HL-60/S4 (cell line): ENCODE data around the gene HEMGN.
"Not testable (repeated sequence)": the region's sequence is repeated elsewhere in the genome, so short reads cannot be mapped to it uniquely, and the experiment has no call there.

Experiments used
- in situ Hi-C: fragments of 300-500 bp; cut with MboI; formaldehyde crosslinking; loops from 2 replicates; pipeline ENCODE4 v1.14.3; 2022; ENCODE audit warnings: low sequenced_read_pairs

The HEMGN gene, protein sequence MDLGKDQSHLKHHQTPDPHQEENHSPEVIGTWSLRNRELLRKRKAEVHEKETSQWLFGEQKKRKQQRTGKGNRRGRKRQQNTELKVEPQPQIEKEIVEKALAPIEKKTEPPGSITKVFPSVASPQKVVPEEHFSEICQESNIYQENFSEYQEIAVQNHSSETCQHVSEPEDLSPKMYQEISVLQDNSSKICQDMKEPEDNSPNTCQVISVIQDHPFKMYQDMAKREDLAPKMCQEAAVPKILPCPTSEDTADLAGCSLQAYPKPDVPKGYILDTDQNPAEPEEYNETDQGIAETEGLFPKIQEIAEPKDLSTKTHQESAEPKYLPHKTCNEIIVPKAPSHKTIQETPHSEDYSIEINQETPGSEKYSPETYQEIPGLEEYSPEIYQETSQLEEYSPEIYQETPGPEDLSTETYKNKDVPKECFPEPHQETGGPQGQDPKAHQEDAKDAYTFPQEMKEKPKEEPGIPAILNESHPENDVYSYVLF

DNA sequence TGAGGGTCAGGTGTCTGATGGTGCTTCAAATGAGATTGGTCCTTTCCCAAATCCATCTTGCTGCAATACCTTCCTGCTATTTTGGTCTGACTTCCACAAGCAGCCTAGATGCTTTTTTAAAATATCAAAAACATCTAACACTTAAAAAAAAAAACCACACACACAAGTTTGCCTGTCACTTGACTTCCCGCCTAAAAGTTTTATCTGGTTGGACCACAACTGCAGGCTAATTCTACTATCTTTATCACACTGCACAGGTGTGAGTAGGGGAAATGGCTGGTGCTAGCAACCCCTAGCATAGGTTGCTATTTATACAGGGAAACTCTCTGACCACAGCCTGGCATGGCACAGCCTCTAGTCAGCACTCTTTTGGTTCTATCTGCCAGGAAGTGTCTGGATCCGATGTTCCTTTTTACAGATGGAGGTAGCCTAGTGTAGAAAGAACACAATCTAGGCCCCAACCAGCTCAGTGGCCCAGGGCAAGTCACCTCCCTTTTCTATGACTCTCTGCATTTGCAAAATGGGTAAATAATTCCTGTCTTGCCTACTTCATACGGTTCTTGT, at the start of gene HEMGN:
Gene HEMGN (minus strand): TSS at position 92 of the 564 bp plus-strand sequence. CDS start 36 bp downstream, at position 56.
- in situ Hi-C loops: no loop called here

DNA sequence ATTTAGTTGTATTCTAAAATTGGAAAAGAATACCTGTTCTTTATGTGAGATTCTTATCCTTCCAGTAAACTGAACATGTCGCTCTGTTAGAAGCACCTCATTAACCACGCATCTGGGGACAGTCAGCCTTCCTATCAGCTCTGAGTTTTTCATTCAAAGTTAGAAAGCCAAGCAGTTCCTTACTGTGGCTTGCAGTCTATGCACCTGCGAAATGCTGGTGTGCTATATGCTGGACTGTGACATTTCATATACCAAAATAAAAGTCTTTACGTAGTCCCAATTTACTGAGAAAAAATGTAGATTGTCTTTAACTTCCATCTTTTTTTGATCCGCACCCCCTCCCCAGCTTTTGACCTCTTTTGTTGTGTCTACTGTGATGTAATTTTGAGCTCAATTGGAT, 49.5 kb upstream of the HEMGN start:
- in situ Hi-C loops: no loop called here

DNA sequence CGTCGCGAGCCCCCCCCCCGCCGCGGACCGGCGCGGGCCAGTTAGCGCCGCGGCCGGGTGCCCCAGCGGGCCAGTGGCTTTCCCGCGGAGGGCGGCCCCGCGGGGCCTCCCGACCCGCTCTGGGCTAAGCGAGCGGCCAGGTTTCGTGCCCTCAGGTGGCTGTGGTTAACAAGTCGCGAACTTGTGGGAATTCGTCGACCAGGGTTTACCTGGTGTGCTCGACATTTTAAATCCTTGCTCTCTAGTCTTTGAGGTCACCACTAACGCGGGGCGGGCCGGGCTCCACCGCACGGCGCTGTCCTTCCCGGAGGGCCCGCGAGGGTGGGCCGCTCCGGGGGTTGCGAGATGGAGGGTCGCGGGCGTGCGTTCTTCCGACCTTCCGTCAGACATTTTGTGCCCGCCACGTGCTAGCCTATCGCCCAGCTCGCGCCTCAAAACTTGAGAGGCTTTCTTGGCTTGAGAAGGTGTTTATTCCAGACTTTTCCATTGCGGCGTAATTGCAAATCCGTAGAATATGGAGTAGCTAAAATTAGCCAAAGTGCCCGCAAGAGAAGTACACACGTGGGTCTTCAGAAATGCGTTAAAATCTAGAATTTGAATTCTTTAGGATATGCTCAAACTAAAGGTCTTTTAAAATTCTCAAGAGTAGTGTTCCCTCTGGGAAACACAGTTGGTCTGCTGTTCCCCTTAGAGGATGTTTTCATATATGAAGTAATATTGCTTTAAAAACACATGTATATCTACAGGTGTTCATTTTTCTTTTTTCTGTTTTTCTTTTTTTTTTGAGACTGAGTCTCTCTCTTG, 47.3 kb upstream of the HEMGN start:
- in situ Hi-C loops: no loop called here

DNA sequence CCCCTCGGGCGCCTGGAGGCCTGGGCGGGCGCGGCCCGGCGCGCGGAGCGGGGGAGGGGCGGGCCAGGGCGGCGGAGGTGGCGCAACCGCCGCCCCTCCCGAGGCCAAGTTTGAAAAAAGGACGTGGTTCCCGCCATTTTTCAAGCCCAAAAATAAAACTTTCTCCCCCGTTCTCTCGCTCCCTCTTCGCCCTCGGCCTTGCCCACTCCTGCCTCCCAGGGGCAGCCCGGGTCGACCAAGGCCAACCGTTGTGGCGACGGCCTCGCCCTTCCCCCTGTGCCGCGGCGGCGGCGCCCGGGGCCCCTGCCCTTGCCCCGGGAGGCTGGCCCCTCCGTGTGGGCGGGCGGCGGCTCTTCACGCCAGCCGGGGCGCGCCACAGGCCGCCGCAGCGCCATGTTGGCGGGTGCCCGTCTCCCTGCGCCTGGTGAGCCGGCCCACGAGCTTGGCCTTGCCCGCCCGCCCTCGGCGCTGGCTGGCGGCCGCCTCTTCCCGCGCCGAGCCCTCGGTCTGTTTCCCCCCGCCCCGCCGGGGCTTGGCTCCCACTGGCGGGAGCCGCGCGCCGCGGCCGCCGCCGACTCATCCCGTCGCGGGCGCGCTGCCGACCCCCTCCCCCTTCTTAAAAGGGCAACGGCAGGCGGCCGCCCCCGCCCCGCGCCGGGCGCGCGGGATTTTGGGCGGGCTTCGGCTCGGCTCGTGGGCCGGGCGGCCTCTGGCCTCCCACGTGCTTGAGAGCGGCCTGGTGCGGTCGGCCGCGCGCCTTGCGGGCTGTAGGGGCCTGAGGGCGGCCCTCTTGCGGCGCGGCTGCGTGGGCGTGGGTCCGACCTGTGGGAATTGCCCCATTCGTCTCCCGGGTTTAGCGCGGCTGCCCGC, 46.5 kb upstream of the HEMGN start:
- in situ Hi-C loops: no loop called here

DNA sequence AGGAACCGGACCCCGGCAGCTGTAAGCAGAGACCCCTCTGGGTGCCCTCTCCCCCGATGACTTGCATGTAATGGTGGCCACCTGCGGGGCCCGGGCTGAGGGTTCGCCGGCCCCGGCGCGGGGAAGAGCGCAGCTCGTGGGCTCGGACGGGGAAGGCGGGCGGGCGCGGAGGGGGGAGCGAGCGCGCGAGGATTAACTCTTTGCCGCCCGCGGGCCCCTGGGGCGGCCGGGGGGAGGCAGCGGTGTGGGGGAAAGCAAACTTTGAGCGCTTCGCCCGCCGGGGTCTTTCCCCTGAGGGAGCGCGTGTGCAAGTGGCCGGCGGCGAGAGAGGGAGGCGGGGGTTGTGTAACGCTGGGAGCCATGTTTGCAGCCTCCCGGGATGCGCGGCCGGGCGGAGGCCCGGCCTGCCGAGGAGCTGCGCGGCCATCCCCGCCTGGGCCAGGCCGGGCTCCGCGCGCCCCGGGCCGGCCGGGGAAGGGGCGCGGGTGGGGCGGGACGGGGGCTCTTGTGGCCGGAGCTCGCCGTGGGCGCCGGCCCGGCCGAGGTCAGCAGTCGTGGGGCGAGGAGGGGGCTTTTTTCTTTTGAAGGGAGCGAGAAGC, 45.7 kb upstream of the HEMGN start:
- in situ Hi-C loops: no loop called here

DNA sequence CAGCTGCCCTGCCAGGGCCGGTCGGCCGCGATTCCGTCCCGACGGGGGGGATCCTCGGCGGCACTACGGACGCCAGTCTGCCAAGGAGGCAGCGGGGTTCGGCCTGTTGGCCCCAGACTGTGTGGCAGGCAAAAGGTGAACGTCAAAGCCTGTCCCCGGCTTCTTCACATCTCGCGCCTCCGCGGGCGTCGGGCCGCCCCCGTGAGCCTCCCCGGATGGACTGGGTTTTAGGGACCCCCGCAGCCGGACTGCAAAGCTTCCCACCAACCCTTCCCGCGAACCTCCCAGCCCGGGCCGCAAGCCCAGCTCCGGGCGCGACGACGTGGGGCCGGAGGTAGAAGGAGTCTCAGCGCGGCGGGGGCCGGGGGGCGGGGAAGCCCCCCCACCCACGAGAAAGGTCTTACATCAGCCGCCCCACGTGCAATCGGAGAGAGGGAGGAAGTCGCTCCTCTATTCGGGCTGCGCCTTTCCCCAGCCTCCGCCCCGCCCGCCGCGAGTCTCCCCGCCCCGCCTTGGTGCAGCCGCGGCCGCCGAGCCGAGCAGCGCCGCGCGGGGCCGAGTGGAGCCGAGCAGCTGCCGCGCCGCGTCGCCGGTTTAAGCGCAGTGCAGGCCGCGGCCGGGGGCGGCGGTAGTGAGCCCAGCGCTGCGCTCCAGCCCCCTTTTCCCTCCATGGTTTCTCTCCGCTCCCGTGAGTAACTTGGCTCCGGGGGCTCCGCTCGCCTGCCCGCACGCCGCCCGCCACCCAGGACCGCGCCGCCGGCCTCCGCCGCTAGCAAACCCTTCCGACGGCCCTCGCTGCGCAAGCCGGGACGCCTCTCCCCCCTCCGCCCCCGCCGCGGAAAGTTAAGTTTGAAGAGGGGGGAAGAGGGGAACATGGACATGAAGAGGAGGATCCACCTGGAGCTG, 45.0 kb upstream of the HEMGN start, which contains the start of gene ANP32B:
Gene ANP32B (plus strand): TSS at position 659 of the 906 bp plus-strand sequence. CDS start 215 bp downstream, at position 874.
- in situ Hi-C loops: no loop called here

DNA sequence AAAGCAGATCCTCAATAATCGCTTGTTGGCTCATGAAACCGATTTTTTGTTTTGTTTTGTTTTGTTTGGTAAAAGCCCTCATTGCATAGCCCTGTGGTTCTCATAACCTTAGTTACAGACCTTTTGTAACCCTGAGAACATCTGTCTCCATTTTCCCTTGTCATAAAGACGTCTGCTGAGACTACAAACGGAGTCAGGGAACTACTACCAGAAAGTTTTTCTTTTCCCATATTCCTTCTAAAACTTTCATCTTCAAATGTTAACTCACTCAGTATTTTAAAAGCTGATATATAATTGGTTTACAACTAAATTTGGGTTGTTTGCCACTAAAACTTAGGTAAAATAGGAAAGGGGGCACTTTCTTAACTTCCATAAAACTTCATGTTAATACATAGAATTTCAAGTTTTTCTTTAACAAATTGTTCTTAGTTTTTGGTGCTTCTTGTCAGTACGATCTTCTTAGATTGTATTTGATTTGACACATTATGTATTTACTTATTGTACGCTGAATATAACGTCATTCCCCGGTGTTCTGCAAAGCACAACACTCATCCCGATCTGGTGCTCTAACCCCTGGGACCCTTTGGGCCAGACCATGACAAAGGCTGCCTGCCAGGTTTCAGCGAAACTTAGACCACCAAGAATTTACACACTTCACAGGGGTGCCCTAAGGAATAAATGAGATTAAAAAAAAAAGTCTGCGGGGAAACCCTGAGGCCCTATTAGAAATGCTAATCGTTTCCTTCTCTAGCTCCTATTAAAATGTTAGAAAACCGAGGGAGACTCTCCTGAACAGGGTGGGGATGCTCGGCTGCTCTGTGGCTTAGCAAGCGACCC, 44.1 kb upstream of the HEMGN start:
- in situ Hi-C loops: no loop called here

DNA sequence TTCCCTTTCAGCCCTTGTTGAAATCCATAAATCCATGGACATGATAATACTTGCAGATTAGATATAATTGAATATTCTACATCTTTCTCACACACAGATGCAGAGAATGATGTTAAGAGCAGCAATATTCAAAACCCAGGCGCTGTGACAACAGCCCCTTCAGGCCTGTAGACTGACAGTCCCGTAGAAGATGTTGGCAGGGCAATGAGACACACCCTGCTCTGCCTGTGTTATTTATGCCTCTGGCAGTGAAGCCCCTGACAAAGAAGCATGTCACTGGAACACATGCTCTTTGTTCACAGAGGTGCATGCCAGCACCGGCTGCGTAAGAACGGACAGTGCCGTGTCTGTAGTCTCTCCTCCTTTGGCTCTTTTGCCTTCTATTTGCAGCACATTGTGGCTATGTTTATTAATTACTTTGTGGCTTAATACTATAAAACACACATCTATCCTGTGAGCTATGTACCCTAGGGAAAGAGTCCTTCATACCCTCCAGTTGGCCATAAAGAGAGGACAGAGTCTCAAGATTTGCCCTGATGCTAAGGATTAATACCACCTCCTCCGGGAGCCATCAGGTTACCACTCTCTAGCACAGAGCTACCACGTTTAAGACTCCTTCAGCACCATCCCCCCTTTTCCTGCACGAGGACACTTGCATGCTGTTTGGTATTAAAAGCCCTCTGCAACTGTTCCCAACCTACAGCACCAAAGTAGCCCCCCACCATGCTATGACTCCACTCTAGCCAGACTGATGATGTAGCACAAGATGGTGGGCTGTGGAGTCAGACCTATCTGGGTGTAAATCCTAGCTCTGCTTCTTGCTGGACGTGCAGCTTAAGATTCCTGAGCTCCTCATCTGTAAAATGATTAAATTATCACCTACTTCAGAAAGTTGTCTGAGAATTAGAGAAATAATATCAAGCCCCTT, 43.2 kb upstream of the HEMGN start:
- in situ Hi-C loops: no loop called here

DNA sequence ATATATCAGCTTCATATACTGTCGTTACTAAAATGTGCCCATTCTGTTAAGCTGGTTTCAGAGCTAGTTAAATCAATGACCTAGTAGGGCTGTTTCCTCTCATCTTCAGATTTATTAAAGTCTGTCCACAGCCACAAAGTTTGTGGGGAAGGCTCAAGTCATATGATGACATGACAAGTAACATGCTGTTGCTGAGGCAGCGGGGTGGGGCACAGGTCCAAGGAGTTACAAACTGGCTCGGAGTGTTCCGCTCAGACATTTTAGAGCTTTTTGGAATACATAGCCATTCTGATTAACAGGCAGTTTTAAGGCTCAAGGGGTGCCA, 42.5 kb upstream of the HEMGN start:
- in situ Hi-C loops: no loop called here

DNA sequence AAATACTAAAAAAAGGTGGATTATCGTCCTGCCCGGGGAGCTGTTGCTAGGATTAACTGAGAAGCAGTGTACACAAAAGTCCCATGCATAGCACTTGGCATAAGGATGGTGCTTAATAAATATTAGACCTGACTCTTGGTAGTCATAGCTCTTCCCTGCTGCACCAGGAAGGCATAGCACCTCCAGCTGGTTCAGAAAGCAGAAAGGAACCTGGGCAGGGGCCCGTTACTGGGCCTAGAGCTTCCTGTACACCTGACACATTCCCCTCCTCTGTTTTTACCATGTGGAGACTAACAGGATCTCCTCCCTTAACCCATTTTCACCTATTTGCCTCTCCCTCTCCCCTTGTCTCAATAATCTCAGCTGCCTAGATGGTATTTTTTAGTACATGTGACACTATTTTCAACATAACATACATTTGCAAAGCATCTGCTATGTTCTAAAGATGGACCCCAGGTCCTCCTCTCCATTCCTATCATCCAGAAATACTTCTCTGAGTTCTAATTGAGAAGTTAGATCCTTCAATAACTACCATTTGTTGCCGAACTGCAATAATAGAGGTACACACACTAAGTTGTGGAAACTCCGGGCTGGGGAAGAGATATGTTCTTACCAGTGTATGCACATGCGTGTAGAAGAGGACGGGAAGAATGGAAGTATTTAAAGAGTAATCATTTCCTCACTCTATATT, 42.0 kb upstream of the HEMGN start:
- in situ Hi-C loops: no loop called here

DNA sequence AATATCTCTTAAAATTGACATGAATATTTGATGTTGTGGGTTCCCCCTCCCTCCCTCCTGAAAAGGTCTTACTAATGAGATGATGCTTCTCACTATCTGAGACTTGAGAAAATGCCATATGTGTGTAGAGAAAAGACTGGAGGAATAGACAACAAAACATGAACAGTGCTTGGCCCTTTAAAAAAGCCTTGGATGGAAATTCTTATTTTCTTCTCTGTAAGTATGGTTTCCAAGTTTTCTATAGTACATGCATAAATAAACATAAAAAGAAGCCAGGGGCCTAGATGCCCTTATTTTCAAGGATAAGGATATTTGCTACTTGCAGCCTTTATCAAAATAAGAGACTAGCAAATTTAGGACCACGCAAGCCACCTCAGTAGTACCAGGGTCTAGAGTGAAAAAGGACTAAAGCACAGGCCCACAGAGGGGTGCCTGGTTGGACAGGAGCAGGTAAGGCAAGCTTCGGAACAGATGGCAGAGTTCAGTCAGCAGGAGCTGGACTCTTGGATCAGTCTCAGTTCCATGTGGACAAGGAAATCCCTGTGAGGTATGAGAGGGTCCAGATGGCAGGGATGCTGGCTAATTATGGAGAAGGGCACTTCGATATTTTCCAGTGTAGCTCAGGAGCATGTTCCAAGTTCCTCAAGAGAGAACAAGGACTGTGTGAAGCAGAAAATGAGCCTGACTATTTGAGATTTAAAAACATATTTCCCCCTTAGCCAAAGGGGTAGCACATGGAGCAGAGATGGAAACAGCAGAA, 40.6 kb upstream of the HEMGN start:
- in situ Hi-C loops: no loop called here

DNA sequence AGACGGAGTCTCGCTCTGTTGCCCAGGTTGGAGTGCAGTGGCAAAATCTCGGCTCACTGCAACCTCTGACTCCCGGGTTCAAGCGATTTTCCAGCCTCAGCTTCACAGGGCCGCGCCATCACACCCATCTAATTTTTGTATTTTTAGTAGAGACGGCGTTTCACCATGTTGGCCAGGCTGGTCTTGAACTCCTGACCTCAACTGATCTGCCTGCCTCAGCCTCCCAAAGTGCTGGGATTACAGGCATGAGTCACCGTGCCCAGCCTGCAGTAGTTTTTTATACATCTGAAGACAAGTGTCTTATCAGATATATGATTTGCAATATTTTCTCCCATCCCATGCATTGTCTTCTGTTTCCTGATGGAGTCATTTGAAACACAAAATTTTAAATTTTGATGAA, 38.7 kb upstream of the HEMGN start:
- in situ Hi-C loops: not testable (repeated sequence)

DNA sequence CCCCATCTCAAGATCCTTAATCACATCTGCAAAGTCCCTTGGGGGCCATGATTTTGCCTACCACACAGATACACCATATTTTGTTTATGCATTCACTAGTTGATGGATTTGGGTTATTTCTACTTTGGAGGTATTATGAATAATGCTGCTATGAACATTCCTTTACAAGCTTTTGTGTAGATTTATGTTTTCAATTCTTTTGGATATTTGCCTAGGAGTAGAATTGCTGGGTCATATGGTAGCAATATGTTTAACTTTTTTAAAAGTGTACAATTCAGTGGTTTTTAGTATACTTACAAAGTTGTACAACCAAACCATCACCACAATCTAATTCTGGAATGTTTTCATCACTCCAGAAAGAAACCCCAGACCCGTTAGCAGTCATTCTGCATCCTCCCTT, 37.4 kb upstream of the HEMGN start:
- in situ Hi-C loops: no loop called here

DNA sequence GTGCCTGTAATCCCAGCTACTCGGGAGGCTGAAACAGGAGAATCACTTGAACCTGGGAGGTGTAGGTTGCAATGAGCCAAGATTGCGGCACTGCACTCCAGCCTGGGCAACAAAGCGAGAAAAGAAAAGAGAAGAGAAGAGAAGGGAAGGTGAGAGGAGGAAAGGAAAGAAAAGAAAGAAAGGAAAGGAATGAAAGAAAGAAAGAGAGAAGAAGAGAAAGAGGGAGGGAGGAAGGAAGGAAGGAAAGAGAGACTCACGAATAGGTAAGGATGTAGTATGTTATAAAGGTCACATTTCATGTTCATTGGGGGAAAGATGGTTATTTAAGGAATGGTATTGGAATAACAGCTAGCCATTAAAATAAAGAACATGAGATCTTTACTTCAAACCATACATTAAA, 34.8 kb upstream of the HEMGN start:
- in situ Hi-C loops: no loop called here

DNA sequence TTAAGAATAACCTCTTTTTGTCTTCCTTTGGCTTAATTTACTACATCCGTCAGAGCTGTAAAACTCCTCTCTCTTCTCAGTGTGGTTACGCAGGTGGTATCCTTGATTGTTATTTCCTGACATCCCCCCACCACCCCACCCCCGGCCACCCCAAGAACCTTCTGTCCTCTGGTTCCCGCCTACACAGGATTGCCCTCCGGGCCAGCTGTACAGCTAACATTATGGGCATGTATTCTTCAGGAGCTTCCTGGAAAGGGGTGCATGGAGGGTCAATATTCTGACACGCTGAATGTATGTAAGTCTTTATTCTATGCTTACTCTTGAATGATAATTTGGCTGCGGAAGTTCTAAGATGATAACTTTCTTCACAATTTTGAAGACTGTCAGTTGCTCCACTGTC, 32.2 kb upstream of the HEMGN start:
- in situ Hi-C loops: no loop called here

DNA sequence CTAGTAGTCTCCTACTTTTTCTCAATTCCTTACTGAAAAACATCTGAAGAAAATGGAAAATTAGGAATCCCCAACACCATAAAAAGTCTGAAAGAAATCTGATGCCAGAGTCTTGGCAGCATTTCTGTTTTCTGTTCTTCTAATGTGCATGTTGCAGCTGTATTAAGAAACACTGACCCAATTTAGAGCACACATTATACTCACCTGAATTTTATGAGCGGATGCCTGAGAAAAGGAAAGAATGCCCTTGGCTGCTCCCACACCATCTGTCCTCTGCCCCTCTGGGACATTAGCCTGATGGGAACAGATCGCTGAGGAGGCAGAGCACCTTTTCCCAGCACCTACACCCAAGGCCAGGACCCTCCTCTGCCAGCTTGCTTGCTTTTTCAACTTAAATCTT, 31.0 kb upstream of the HEMGN start:
- in situ Hi-C loops: no loop called here
